Muscle of arm (tissue), 12 donors: ENCODE results near the gene KLHL1. TPM values are rescaled to one million over a fixed set of nuclear protein-coding genes. Genes with fewer than 3 reads are reported as not detected.

ENCODE experiments used
- DNase-seq: peaks from one replicate; pipeline ENCODE4 v3.0.0-alpha.2; 2013
- polyA plus RNA-seq, 12 donors: library from polyadenylated mRNA; unstranded; fragments of 120-200 nt; gene quantifications; one replicate each; pipeline ENCODE4 v1.2.1, GENCODE V29; 2013; ENCODE audit not compliant: insufficient read length in 12 of 12

KLHL1 gene
- polyA plus RNA-seq, 12 donors, result 0.07 TPM; not detected in 11

GRCh38 chr13:69677343-69677742 lies 430.9 kb downstream of the KLHL1 start:
- no peak for DNase-seq

- no peak for DNase-seq
Measured at GRCh38 chr13:69676286-69676685, 432.0 kb downstream of the KLHL1 start.

GRCh38 chr13:69660155-69660554 lies 448.1 kb downstream of the KLHL1 start:
- no peak for DNase-seq

DNA sequence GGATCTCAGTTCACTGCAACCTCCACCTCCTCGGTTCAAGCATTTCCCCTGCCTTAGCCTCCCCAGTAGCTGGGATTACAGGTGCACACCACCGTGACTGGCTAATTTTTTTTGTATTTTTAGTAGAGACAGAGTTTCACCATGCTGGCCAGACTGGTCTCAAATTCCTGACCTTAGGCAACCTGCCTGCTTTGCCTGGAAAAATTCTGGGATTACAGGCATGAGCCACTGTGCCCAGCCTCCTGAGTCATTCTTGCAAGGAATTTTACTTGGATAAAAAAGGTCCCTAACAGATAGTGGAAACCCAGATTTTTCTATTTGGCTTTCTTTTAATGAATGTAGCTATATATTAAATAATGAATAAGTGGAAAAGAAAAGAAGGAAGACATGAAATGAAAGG lies 450.6 kb downstream of the KLHL1 start:
- DNase-seq, result no peak

DNA sequence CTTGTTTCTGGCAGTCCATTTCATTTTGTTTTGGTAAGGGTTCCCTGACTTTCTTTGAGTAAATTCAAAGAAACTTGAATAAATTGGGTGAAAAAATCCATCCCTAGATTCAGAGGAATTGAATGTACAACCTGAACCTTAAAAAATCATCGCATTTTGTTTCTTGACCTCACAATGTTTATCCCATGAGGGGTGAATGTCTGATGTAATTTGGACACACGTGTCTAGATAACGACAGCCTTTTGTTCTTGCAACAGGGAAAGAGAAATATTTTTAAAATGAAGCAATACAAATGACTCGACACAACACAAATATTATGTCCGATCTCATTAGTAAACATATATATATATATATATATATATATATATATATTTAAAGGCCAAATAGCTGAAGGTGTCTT lies 453.9 kb downstream of the KLHL1 start:
- no peak for DNase-seq

Other genes starting within 250 kb of the KLHL1 start
- under 1 TPM in 3 of 12 donors, not detected in 9; 0.32 to 0.39 (median 0.34) TPM for gene ATXN8OS, start 626 bp downstream of the KLHL1 start, polyA plus RNA-seq